RKO (cell line): ENCODE results near the gene ZFP64.
"Not testable (repeated sequence)": the region's sequence is repeated elsewhere in the genome, so short reads cannot be mapped to it uniquely, and the experiment has no call there.

ENCODE experiments used
- DNase-seq: peaks from one replicate; pipeline ENCODE4 v3.0.0-alpha.2; 2016; ENCODE audit warnings: low spot score

ZFP64 gene

GRCh38 chr20:52154575-52154974 lies 37.0 kb downstream of the ZFP64 start:
- DNase-seq, result no peak

GRCh38 chr20:52153896-52154295 lies 37.7 kb downstream of the ZFP64 start:
- no peak for DNase-seq

GRCh38 chr20:52152921-52153320 lies 38.7 kb downstream of the ZFP64 start:
- DNase-seq, result no peak

- no peak for DNase-seq
Observed at GRCh38 chr20:52152416-52152815, 39.2 kb downstream of the ZFP64 start.

GRCh38 chr20:52150440-52151258 lies 40.9 kb downstream of the ZFP64 start:
- peak; percentile 66 for DNase-seq

- peak; percentile 47 for DNase-seq
Observed at GRCh38 chr20:52145587-52145986, 46.0 kb downstream of the ZFP64 start.

GRCh38 chr20:52143277-52143676 lies 48.3 kb downstream of the ZFP64 start:
- no peak for DNase-seq

GRCh38 chr20:52142757-52143156 lies 48.8 kb downstream of the ZFP64 start:
- no peak for DNase-seq

GRCh38 chr20:52139986-52140385 lies 51.6 kb downstream of the ZFP64 start:
- DNase-seq, result no peak

GRCh38 chr20:52137850-52138249 lies 53.7 kb downstream of the ZFP64 start:
- no peak for DNase-seq

GRCh38 chr20:52133714-52134113 lies 57.9 kb downstream of the ZFP64 start:
- not testable (repeated sequence) for DNase-seq

- DNase-seq, result no peak
Observed at GRCh38 chr20:52132337-52132736, 59.2 kb downstream of the ZFP64 start.

- no peak for DNase-seq
Observed at GRCh38 chr20:52131048-52131643, 60.4 kb downstream of the ZFP64 start.

GRCh38 chr20:52130406-52130805 lies 61.2 kb downstream of the ZFP64 start:
- DNase-seq, result peak; percentile 37

GRCh38 chr20:52129611-52130010 lies 62.0 kb downstream of the ZFP64 start:
- DNase-seq, result no peak

- DNase-seq, result no peak
Observed at GRCh38 chr20:52127309-52127708, 64.3 kb downstream of the ZFP64 start.

- no peak for DNase-seq
Observed at GRCh38 chr20:52124821-52125220, 66.8 kb downstream of the ZFP64 start.

- DNase-seq, result no peak
Observed at GRCh38 chr20:52118696-52119095, 72.9 kb downstream of the ZFP64 start.

- DNase-seq, result no peak
Observed at GRCh38 chr20:52118016-52118623, 73.5 kb downstream of the ZFP64 start.

GRCh38 chr20:52110456-52110855 lies 81.1 kb downstream of the ZFP64 start:
- DNase-seq, result no peak

- DNase-seq, result no peak
Observed at GRCh38 chr20:52105442-52106422, 85.8 kb downstream of the ZFP64 start.
